HUES6 (cell line): ENCODE results near the gene IGF2BP3.
A peak's percentile ranks its signal among the peaks of the same experiment; 100 is the strongest.

Experiments
- H3K27ac ChIP-seq: 2 replicates; pipeline ENCODE4 v1.7.0; 2013; ENCODE audit warnings: low read depth, mild to moderate bottlenecking, low read length, inconsistent platforms
- H3K27me3 ChIP-seq: 2 replicates; pipeline ENCODE4 v1.6.1; 2013; ENCODE audit warnings: low read length; ENCODE audit not compliant: control insufficient read depth, insufficient read depth
- H3K36me3 ChIP-seq: 2 replicates; pipeline ENCODE4 v1.6.1; 2013; ENCODE audit warnings: low read length; ENCODE audit not compliant: control insufficient read depth, insufficient read depth
- H3K4me1 ChIP-seq: 2 replicates; pipeline ENCODE4 v1.6.1; 2013; ENCODE audit warnings: low read length; ENCODE audit not compliant: control insufficient read depth, insufficient read depth
- H3K4me3 ChIP-seq: 2 replicates; pipeline ENCODE4 v1.5.1; 2013; ENCODE audit warnings: low read depth, low read length
- H3K9ac ChIP-seq: one replicate; pipeline ENCODE4 v1.6.1; 2013; ENCODE audit warnings: mild to moderate bottlenecking, low read length
- H3K9me3 ChIP-seq: 2 replicates; pipeline ENCODE4 v1.6.1; 2013; ENCODE audit warnings: low read depth, low read length; ENCODE audit not compliant: control insufficient read depth, insufficient read depth

The IGF2BP3 gene

GRCh38 chr7:23477962-23478866 lies 7.9 kb upstream of the IGF2BP3 start:
- H3K36me3 ChIP-seq = no peaks in the 10 kb centered on the region
- peaks cover 7% of the 10 kb centered on the region for H3K4me1 ChIP-seq
- H3K9me3 ChIP-seq = no peaks in the 10 kb centered on the region
- no peak overlapping the region for H3K9ac ChIP-seq
- H3K27ac ChIP-seq = no peak overlapping the region
- H3K27me3 ChIP-seq = no peaks in the 10 kb centered on the region
- H3K4me3 ChIP-seq = no peak overlapping the region

GRCh38 chr7:23477157-23477499 lies 6.8 kb upstream of the IGF2BP3 start:
- no peaks in the 10 kb centered on the region for H3K27me3 ChIP-seq
- no peak overlapping the region for H3K9ac ChIP-seq
- H3K36me3 ChIP-seq = no peaks in the 10 kb centered on the region
- no peak overlapping the region for H3K27ac ChIP-seq
- peak overlapping the region; percentile 96 for H3K4me3 ChIP-seq
- no peaks in the 10 kb centered on the region for H3K9me3 ChIP-seq
- H3K4me1 ChIP-seq = peaks cover 7% of the 10 kb centered on the region

- Histone ChIP-seq H3K9ac (peak overlapping the region; percentile 60), H3K36me3 (no peaks in the 10 kb centered on the region), H3K27ac (no peak overlapping the region), H3K4me1 (peaks cover 7% of the 10 kb centered on the region), H3K9me3 (no peaks in the 10 kb centered on the region), H3K4me3 (peak overlapping the region; percentile 96), H3K27me3 (no peaks in the 10 kb centered on the region)
Measured at GRCh38 chr7:23476286-23477156, 6.2 kb upstream of the IGF2BP3 start.

GRCh38 chr7:23475576-23475839 lies 5.2 kb upstream of the IGF2BP3 start:
- Histone ChIP-seq H3K27me3 (no peaks in the 10 kb centered on the region), H3K9ac (peak overlapping the region; percentile 84), H3K4me3 (peak overlapping the region; percentile 96), H3K36me3 (no peaks in the 10 kb centered on the region), H3K4me1 (peaks cover 7% of the 10 kb centered on the region), H3K27ac (peak overlapping the region; percentile 92), H3K9me3 (no peaks in the 10 kb centered on the region)

- H3K27me3 ChIP-seq = no peaks in the 10 kb centered on the region
- H3K4me3 ChIP-seq = peak overlapping the region; percentile 96
- H3K27ac ChIP-seq = peak overlapping the region; percentile 92
- H3K9me3 ChIP-seq = no peaks in the 10 kb centered on the region
- peaks cover 7% of the 10 kb centered on the region for H3K4me1 ChIP-seq
- peak overlapping the region; percentile 84 for H3K9ac ChIP-seq
- no peaks in the 10 kb centered on the region for H3K36me3 ChIP-seq
Measured at GRCh38 chr7:23474829-23475575, 4.7 kb upstream of the IGF2BP3 start.

GRCh38 chr7:23474094-23474828 lies 4.0 kb upstream of the IGF2BP3 start:
- Histone ChIP-seq H3K4me1 (peaks cover 7% of the 10 kb centered on the region), H3K27ac (peak overlapping the region; percentile 98), H3K9me3 (no peaks in the 10 kb centered on the region), H3K36me3 (no peaks in the 10 kb centered on the region), H3K27me3 (no peaks in the 10 kb centered on the region), H3K9ac (peak overlapping the region; percentile 100), H3K4me3 (peak overlapping the region; percentile 96)

GRCh38 chr7:23473844-23474093 lies 3.5 kb upstream of the IGF2BP3 start:
- no peaks in the 10 kb centered on the region for H3K36me3 ChIP-seq
- no peaks in the 10 kb centered on the region for H3K27me3 ChIP-seq
- H3K9ac ChIP-seq = peak overlapping the region; percentile 100
- peak overlapping the region; percentile 98 for H3K27ac ChIP-seq
- peak overlapping the region; percentile 96 for H3K4me3 ChIP-seq
- H3K9me3 ChIP-seq = no peaks in the 10 kb centered on the region
- peaks cover 7% of the 10 kb centered on the region for H3K4me1 ChIP-seq

- Histone ChIP-seq H3K9ac (peak overlapping the region; percentile 100), H3K4me1 (peaks cover 7% of the 10 kb centered on the region), H3K36me3 (no peaks in the 10 kb centered on the region), H3K27ac (peak overlapping the region; percentile 98), H3K4me3 (peak overlapping the region; percentile 96), H3K9me3 (no peaks in the 10 kb centered on the region), H3K27me3 (no peaks in the 10 kb centered on the region)
Measured at GRCh38 chr7:23472956-23473843, 2.9 kb upstream of the IGF2BP3 start.

GRCh38 chr7:23472556-23472955 lies 2.3 kb upstream of the IGF2BP3 start:
- Histone ChIP-seq H3K36me3 (0 out of 2 replicates have a peak, but pooled peaks cover 5% of the 10 kb centered on the region), H3K4me1 (peaks cover 7% of the 10 kb centered on the region), H3K9ac (peak overlapping the region; percentile 100), H3K9me3 (no peaks in the 10 kb centered on the region), H3K27me3 (no peaks in the 10 kb centered on the region), H3K27ac (peak overlapping the region; percentile 89; the same call in 1 of the 2 replicates), H3K4me3 (peak overlapping the region; percentile 96)

GRCh38 chr7:23472046-23472445 lies 1.8 kb upstream of the IGF2BP3 start:
- Histone ChIP-seq H3K4me1 (peaks cover 6% of the 10 kb centered on the region), H3K27ac (peak overlapping the region; percentile 89; the same call in 1 of the 2 replicates), H3K36me3 (0 out of 2 replicates have a peak, but pooled peaks cover 6% of the 10 kb centered on the region), H3K9me3 (no peaks in the 10 kb centered on the region), H3K27me3 (no peaks in the 10 kb centered on the region), H3K9ac (peak overlapping the region; percentile 97), H3K4me3 (peak overlapping the region; percentile 96)
